NCI-H1417 (cell line): Measurements from ENCODE around the gene CLIP3.
"Not testable (repeated sequence)": the region's sequence is repeated elsewhere in the genome, so short reads cannot be mapped to it uniquely, and the experiment has no call there.

ENCODE experiments used
- DNase-seq, 3 experiments: peaks; one replicate each; lab custom pipeline; 2025; lab: John Stamatoyannopoulos, UW

CLIP3 gene

DNA sequence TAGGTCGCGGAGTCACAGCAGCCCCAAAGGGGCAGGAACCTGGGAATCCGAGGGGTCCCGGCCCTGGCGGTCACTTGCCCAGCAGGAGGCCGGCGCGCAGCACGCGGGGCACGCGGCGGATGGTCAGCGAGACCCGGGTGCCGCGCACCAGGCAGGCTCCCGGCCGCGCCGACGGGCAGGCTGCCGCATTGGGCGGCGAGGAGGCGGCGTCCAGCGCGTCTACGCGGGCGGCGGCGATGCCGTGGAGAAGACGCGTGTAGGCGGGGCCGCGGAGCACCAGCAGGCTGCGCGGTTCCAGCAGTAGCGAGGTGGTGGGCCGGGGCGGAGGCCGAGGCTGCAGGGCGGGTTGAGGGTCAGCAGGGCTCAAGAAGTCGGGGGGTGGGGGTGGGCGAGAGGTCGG, 23.5 kb downstream of the CLIP3 start:
- DNase-seq, result peak; percentile 54 to 65 (median 61)

GRCh38 chr19:36008336-36008978, 24.2 kb downstream of the CLIP3 start, which contains the start of gene SYNE4:
Gene SYNE4 (minus strand): TSS chr19:36008813. CDS start chr19:36008681, 132 bp downstream.
- DNase-seq, result peak in 1 of 3 experiments; percentile 63

DNA sequence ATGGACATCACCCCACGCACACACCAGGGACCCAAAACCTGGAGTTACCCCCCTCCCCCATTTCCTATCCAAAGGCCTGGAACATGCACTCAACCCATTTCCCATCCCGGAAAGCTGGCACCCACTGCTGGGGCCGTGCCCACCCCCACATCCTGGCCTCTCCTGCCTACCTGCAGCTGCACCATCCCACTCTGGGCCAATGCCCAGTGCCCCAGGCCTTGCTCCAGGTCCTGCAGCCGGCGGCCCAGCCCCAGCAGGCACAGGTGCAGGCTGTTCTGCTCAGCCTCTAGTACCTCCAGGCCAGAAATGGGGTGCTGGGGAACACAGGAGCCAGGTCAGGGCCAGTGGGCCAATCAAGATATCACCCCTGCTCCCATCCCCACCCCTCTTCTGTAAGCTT, 25.7 kb downstream of the CLIP3 start:
- DNase-seq, result no peak

- no peak for DNase-seq
Observed at GRCh38 chr19:36003284-36003683, 29.4 kb downstream of the CLIP3 start.

DNA sequence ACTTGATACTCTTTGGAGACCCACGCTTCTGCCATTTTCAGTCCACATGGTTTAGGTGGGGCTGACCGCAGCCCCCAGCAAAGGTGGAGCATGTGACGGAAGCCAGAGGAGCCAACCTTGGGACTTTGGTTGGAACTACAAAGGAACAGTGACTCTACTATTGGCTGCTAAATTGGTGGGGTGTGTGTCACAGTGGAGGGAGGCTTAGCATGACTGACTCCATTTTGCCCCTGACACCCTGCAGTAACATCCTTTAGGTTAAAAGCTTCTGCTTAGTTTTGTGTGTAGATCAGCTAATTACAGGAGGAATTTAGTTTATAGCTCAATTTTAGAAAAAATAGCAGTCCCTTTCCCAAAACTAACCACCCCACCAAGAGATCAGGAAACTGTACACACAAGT, 31.1 kb downstream of the CLIP3 start:
- no peak for DNase-seq

DNA sequence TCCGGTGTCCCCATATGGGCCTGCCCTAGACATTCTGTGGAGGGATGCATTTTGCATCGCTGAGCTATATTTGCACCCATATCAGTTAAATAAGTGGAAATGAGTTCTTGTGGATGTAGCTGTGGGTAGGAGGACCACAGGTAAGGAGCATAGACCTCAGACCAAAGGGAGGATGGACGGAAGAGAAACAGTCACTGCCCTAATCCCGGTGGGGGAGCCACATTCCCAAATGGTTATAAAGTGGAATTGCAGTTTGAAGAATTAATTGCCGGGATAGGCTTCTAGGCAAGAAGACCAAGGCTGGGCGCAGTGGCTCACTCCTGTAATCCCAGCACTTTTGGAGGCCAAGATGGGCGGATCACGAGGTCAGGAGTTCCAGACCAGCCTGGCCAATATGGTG, 35.9 kb downstream of the CLIP3 start:
- no peak for DNase-seq

DNA sequence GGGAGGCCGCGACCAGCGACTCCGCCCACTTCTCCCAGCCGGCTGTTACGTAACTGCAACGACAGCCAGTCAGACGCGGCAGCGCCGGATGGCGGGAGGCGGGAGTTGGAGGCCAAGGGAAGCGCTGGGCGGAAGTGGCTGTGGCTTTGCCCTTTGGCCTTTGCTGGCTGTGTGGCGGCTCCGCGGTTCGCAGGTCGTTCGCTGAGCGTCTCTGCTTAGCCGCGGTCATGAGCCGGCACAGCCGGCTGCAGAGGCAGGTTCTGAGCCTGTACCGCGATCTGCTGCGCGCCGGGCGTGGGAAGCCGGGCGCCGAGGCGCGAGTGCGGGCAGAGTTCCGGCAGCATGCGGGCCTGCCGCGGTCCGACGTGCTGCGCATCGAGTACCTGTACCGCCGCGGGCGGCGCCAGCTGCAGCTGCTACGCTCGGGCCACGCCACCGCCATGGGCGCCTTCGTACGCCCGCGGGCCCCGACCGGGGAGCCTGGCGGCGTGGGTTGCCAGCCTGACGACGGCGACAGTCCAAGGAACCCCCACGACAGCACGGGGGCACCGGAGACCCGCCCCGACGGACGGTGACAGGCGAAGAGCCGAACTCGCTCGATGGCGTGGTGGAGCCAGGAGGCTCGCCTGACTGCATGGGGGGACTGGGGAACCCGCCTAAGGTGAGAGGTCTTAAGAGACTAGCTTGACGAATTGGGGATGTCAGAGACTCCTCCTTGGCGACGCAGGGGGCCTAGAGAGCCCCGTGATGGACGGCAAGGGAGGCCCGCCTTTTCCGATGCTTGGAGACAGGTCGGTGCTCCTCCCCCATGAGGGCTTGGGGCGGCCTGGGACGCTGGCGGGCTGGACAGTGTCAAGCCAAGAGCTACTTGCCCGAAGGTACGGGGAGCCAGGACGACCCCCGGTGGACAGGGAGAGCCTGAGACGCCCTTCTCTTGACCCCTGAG, 37.4 kb downstream of the CLIP3 start, which contains the start of gene SDHAF1:
SDHAF1 (plus strand) TSS at position 141 of the 946 bp plus-strand sequence; CDS start at position 228, 87 bp downstream.
- peak; percentile 92 to 97 (median 95) for DNase-seq

DNA sequence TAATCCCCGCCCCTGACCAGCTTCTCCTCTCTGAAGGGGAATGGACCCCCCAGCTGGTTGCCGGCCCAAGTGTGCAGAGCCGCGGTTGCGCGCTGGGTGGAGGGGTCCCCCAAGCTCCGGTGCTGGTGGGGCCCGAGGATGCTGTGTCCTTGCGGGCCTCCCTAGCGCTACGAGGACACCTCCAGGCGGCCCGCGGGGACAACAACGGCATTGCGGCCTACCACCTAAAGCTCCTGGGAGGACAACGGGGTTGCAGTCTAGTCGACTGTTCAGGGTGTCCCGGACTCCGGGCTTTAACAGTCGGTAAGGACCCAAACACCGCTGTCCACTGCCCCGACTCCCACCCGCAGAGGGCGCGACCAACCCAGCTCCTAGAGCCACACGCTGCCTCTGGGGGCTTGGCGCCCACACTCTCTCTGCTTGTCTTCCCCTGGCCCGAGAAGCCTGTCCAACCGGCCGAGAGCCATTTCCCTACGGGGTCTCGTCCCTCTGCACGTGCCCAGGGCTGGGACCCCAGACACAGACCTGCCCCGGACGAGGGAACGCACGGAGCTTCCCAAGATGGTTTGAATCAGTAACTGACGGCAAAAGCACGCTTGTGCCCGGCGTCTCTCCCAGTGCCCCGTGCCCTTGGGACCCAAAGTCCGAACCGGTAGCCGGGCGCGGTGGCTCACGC, 38.6 kb downstream of the CLIP3 start:
- DNase-seq, result no peak

DNA sequence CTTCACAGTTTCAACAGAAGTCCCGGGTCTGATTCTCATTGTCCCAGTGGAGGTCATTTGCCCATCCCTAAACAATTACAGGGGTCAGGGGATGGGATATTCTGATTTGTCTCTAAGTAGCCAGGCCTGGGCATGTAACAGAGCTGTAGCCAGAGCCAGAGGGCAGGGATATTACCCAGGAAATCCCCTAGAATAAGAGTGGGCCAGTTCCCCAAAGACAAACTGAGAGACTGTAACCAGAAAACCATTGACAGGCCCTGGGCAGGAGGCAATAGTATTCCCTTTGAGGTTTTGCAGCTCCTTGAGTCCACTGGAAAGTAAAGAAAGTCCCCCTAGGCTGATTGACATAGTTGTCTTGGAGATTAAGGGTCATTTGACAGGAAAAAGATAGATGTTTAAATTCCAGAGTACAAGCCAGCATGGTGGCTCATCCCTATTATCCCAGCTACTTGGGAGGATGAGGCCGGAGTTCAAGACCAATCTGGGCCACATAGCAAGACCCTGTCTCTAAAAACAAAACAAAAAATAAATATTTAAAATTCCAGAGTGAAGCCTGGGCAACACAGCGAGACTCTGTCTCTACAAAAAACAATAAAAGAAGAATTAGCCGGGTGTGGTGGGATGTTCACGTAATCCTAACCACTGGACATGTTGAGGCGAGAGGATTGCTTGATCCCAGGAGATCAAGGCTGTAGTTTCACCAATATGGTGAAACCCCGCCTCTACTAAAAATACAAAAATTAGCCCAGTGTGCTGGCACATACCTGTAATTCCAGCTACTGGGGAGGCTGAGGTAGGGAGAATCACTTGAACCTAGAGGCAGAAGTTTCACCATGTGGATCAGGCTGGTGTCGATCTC, 39.5 kb downstream of the CLIP3 start:
- DNase-seq, result no peak

GRCh38 chr19:35991731-35992450, 40.8 kb downstream of the CLIP3 start:
- DNase-seq, result no peak

DNA sequence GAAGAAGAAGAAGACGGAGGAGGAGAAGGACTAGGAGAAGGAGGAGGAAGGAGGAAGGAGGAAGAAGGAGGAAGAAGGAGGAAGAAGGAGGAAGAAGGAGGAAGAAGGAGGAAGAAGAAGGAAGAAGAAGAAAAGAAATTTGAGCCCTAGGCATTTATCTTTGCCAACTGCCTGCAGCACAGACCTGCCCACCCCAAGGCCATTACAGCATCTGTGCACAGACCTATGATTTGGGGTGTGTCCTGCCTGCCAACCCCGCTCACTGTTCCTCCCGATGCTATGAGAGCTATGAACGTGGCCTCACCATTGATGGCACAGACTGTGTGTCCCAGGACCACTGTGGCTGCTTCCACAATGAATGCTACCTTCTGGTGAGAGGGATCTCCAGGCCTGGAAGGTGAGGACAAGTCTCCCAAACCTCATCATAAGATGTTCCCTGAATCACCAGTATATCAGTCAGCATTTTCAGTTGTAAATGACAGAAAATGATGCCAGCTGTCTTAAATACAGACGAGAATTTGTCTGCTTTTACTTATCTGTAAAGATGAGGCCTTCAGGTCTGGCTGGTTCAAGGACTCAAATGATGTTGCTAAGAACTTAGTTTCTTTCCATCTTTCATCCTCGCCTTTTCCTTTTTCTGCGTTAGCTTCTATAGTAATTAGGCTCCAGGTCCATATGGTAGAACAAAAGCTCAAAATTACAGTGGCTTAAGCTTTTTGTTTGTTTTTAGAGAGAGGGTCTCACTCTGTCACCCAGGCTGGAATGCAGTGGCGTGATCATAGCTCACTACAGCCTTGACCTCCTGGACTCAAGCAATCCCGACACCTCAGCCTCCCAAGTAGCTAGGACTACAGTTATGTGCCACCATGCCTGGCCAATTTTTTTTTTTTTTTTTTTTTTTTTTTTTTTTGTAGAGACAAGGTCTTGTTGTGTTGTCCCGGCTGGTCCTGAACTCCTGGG, 41.6 kb downstream of the CLIP3 start:
- DNase-seq, result no peak

GRCh38 chr19:35990156-35990555, 42.5 kb downstream of the CLIP3 start:
- no peak for DNase-seq

DNA sequence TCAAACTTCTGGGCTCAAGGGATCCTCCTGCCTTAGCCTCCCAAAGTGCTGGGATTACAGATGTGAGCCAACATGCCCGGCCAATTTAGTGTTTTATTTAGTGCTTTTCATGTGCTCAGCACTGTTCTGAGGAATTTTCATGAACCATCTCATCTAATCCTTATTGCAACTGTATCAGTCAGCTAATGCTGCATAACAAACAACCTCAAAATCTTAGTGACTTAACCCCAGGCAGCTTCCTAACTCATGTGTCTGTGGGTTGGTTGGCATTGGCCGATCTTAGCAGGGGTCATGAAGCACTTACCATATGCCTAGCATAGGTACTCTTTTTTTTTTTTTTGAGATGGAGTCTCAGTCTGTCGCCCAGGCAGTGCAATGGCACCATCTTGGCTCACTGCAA, 43.8 kb downstream of the CLIP3 start:
- no peak for DNase-seq

GRCh38 chr19:35987571-35987896, 45.1 kb downstream of the CLIP3 start:
- DNase-seq, result no peak

DNA sequence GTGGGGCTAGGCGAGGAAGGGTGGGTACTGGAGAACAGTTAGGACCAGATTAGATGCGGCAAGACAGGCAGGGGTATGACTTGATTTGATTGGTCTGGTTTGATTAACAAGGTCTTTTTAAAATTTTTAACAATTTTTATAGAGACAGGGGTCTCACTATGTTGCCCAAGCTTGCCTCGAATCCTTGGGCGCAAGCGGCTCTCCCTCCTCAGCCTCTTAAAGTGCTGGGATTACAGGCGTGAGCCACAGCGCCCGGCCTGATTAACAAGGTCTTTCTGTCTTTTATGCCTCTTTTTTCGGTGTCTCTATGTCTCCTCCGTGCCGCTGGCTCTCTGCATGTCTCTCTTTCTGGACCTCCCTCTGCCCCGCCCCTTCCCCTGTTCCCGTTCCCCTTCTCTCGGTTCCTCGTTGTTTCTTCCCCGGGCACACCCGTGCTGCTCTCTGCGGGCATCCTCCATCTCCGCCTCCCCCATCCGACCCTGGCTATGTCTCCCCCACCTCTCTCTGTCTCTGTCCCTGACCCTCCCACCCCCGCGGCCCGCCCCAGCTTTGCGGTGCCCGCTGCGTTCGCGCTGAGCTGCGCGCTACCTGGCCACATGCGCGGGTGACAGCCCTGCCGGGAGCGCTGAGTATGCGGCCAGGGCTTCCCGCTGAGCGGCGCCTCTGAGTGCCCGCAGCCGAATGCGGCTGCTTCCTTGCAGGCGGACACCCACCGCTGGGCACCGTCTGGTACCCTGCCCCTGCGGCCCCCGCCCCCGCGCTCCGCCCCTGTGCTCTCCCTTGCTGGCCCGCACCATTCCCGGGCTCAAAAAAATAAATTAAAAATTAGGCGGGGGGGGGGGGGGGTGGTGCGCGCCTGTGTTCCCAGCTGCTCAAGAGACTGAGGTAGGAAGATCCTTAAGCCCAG, 45.8 kb downstream of the CLIP3 start:
- peak; percentile 68 to 88 (median 81) for DNase-seq

DNA sequence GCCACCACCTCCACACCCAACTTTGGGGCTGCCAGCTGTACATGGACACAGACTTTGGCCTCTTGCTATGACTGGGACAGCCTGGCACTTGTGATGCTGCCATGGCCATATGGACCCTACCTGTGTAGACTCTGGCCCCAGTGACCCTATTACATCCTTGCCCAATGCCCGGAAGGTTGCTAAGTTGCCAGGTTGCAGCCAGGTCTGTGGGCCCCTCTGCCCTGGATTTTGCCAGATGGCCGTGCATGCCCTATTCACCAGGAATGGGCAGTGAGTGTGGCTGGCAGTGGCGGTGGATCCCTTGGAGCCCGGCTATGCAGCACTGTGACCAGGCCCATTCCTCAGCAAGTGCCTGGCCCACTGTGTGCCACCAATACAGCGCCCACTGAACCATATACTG, 46.6 kb downstream of the CLIP3 start:
- no peak for DNase-seq

DNA sequence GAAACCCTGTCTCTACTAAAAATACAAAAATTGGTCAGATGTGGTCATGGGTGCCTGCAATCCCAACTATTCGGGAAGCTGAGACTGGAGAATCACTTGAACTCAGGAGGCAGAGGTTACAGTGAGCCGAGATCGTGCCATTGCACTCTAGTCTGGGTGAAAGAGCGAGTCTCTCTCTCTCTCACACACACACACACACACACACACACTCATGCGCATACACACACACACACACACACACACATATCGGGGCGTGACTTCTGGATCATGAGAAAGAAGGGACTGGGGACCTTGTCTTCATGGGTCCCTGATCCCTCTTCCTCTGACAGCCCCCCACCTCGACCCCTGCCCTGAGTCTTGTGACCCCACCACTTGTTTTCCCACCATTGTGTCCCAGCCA, 49.5 kb downstream of the CLIP3 start:
- DNase-seq, result no peak

DNA sequence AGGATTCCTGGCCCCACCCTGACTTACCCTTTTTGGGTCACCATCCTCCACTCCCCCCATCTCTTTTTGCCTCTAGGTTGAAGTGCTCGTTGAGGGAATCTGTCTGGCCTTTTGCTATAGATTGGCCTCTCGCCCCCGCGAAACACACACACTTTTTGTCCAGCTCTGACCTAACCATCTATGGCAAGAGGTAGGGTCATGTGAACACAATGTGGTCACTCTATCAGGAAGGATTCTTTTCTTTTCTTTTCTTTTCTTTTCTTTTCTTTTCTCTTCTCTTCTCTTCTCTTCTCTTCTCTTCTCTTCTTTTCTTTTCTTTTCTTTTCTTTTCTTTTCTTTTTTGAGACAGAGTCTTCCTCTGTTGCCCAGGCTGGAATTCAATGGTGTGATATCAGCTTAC, 51.7 kb downstream of the CLIP3 start:
- DNase-seq, result not testable (repeated sequence)
